Thoracic aorta (tissue), 2 donors: ENCODE data around the gene CFD. TPM values are rescaled to one million over a fixed set of nuclear protein-coding genes. Genes with fewer than 3 reads are reported as not detected.

Experiments used
- ATAC-seq: fragments of 150-250 bp; one replicate; pipeline ENCODE4 v1.8.0; 2017; ENCODE audit warnings: low read depth; ENCODE audit not compliant: insufficient number of reproducible peaks, low FRiP score
- DNase-seq: peaks from one replicate; pipeline ENCODE4 v3.0.0-alpha.2; 2020; ENCODE audit warnings: low spot score
- H3K27ac ChIP-seq, 2 donors: fragments of 200-600 bp; sonication (generic); 1 replicate in 1 of 2; 2 replicates in 1 of 2; pipeline ENCODE4 v1.5.1; 2016; ENCODE audit warnings: mild to moderate bottlenecking in 2 of 2, moderate library complexity in 2 of 2
- H3K27me3 ChIP-seq: fragments of 200-600 bp; sonication (generic); replicated peaks from 2 replicates; pipeline ENCODE4 v1.6.0; 2016; ENCODE audit warnings: mild to moderate bottlenecking; ENCODE audit not compliant: insufficient read depth
- H3K36me3 ChIP-seq: fragments of 200-600 bp; sonication (generic); one replicate; pipeline ENCODE4 v1.5.1; 2016
- H3K4me1 ChIP-seq, 2 donors: fragments of 200-600 bp; sonication (generic); 1 replicate in 1 of 2; 2 replicates in 1 of 2; pipeline versions ENCODE4 v1.5.1 to v1.6.0; 2016; ENCODE audit warnings: low read depth in 2 of 2, mild to moderate bottlenecking in 1 of 2; ENCODE audit not compliant: control insufficient read depth in 1 of 2
- H3K4me3 ChIP-seq: fragments of 200-600 bp; sonication (generic); 2 replicates; pipeline ENCODE4 v1.5.1; 2016; ENCODE audit warnings: mild to moderate bottlenecking
- H3K9me3 ChIP-seq: fragments of 200-600 bp; sonication (generic); 2 replicates; pipeline ENCODE4 v1.5.1; 2016
- total RNA-seq, 2 donors: library from RNA; depleted of rRNA; stranded (reverse); fragments of >200 nt; gene quantifications; one replicate each; pipeline versions ENCODE4 v1.1.0 to v1.2.3, GENCODE V29; 2016
- TF ChIP-seq, protein P1 (sequence below): fragments of 200-600 bp; sonication (generic); IDR thresholded peaks from one replicate; pipeline ENCODE4 v1.5.1; 2019; ENCODE audit warnings: antibody characterized with exemption

Gene CFD
- total RNA-seq, 2 donors from 2014 or later: 472 to 781 TPM

DNA sequence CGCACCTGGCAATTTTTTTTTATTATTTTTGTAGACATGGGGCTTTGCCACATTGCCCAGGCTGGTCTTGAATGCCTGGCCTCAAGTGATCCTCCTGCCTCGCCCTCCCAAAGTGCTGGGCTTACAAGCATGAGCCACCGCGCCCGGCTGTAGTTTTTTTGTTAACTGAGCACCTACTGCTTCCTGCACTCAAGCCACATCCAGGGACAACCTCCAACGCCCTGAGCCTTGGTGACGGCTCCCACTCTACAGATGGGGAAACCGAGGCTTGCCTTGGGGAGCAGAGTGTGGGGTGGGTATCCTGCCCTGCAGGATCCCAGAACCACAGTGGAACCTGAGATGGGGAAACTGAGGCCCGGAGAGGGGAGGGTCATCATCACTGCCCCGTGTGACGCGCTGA, 4.3 kb upstream of the CFD start:
- TF ChIP-seq, protein P1, sequence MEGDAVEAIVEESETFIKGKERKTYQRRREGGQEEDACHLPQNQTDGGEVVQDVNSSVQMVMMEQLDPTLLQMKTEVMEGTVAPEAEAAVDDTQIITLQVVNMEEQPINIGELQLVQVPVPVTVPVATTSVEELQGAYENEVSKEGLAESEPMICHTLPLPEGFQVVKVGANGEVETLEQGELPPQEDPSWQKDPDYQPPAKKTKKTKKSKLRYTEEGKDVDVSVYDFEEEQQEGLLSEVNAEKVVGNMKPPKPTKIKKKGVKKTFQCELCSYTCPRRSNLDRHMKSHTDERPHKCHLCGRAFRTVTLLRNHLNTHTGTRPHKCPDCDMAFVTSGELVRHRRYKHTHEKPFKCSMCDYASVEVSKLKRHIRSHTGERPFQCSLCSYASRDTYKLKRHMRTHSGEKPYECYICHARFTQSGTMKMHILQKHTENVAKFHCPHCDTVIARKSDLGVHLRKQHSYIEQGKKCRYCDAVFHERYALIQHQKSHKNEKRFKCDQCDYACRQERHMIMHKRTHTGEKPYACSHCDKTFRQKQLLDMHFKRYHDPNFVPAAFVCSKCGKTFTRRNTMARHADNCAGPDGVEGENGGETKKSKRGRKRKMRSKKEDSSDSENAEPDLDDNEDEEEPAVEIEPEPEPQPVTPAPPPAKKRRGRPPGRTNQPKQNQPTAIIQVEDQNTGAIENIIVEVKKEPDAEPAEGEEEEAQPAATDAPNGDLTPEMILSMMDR: no peak
- no peak overlapping the region for H3K4me3 ChIP-seq
- no peak for DNase-seq
- no peaks in the 10 kb centered on the region for H3K9me3 ChIP-seq
- no peak overlapping the region for H3K27ac ChIP-seq
- ATAC-seq: no peak
- H3K36me3 ChIP-seq: no peaks in the 10 kb centered on the region
- H3K27me3 ChIP-seq: peaks cover 7% of the 10 kb centered on the region
- peaks cover 0 to 10% of the 10 kb centered on the region in 2 donors for H3K4me1 ChIP-seq

DNA sequence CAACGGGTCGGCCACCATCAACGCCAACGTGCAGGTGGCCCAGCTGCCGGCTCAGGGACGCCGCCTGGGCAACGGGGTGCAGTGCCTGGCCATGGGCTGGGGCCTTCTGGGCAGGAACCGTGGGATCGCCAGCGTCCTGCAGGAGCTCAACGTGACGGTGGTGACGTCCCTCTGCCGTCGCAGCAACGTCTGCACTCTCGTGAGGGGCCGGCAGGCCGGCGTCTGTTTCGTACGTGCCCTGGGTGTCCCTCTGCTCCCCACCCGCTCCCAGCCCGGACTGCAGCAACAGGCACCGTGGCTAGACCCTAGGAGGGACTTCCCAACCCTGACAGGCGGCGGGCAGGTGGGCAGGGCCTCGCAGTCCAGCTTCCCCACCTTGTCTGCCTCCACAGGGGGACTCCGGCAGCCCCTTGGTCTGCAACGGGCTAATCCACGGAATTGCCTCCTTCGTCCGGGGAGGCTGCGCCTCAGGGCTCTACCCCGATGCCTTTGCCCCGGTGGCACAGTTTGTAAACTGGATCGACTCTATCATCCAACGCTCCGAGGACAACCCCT, 3.8 kb upstream of the CFD start:
- TF ChIP-seq, protein P1: no peak
- no peaks in the 10 kb centered on the region for H3K36me3 ChIP-seq

DNA sequence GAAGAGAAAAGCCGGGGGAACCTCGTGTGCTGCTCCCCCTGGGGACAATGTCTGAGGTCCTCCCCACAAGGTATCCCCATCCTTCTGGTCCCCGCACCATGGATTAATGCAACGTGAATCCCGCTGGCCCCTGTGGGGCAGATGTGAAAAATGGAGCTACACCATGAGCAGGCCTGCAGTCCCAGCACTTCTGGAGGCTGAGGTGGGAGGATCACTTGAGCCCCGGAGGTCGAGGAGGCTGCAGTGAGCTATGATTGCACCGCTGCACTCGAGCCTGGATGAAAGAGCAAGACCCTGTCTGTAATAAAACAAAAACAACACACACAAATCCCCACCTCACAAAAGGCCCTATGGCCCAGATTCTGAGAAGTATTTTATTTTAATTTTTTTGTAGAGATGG, 1.2 kb upstream of the CFD start:
- peaks cover 7% of the 10 kb centered on the region for H3K27me3 ChIP-seq
- no peak for DNase-seq
- no peak overlapping the region for H3K27ac ChIP-seq

More for the DNA sequence above, 3.8 kb upstream of the CFD start:
- Histone ChIP-seq H3K27ac (no peak overlapping the region), H3K4me3 (no peak overlapping the region), H3K4me1 (peaks cover 0 to 5% of the 10 kb centered on the region in 2 donors), H3K9me3 (no peaks in the 10 kb centered on the region), H3K27me3 (peaks cover 7% of the 10 kb centered on the region)
- no peak for DNase-seq
- no peak for ATAC-seq

DNA sequence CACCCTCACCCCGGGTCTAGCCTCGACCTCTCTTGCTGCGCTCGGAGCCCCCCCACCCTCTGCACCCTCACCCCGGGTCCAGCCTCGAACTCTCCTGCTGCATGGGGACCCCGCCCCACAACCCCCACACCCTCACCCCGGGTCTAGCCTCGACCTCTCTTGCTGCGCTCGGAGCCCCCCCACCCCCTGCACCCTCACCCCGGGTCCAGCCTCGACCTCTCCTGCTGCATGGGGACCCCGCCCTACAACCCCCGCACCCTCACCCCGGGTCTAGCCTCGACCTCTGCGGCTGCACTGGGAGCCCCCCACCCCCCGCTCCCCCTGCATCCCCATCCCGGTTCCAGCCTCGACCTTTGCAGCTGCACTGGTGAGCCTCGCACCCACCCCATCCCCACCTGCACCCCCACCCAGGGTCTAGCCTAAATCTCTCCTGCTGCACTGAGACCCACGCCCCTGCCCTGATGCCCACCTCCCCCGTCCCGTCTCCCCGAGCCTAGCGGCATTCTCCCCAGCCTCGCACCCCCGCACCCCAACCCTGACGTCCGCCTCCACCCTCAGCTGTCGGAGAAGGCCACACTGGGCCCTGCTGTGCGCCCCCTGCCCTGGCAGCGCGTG, 1.8 kb downstream of the CFD start:
- DNase-seq (no peak), ATAC-seq (no peak)
- Histone ChIP-seq H3K27ac (no peak overlapping the region), H3K4me1 (peaks cover 0 to 11% of the 10 kb centered on the region in 2 donors), H3K9me3 (no peaks in the 10 kb centered on the region), H3K4me3 (no peak overlapping the region), H3K36me3 (no peaks in the 10 kb centered on the region), H3K27me3 (peaks cover 7% of the 10 kb centered on the region)
- TF ChIP-seq, protein P1: no peak

More for the DNA sequence above, 1.2 kb upstream of the CFD start:
- Histone ChIP-seq H3K36me3 (no peaks in the 10 kb centered on the region), H3K4me3 (no peak overlapping the region), H3K9me3 (no peaks in the 10 kb centered on the region), H3K4me1 (peaks cover 0 to 5% of the 10 kb centered on the region in 2 donors)
- TF ChIP-seq, protein P1: no peak
- ATAC-seq: no peak

DNA sequence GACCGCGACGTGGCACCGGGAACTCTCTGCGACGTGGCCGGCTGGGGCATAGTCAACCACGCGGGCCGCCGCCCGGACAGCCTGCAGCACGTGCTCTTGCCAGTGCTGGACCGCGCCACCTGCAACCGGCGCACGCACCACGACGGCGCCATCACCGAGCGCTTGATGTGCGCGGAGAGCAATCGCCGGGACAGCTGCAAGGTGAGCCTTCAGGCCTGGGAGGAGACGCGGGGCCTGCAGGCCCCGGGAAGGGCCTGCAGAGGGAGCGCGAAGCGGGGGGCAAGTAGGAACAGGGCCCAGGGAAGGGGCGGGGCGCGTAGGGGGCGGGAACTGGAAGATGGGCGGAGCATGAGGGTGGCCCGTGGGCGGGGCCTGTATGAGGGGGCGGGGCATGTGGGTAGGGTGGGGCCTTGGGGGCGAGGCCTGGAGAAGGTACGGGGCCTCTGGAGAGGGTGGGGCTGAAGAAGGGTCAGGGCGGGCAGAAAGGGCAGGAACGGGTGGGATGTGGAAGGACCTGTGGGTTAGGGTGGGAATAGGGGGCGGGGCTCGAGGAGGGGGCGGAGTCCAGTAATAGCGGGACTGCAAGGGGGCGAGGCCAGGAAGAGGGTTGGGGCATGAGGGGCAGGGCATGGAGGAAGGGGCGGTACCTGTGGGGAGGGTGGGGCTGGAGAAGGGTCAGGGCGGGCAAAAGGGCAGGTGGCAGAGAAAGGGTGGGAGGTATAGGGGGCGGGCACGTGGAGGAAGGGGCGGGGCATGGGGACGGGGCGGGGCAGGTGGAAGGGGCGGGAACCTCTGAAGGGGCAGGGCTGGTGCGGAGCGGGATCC, 2.5 kb downstream of the CFD start:
- Histone ChIP-seq H3K9me3 (no peaks in the 10 kb centered on the region), H3K27ac (no peak overlapping the region), H3K4me3 (no peak overlapping the region), H3K27me3 (peaks cover 7% of the 10 kb centered on the region), H3K36me3 (no peaks in the 10 kb centered on the region), H3K4me1 (peaks cover 0 to 11% of the 10 kb centered on the region in 2 donors)
- no peak for ATAC-seq
- DNase-seq: no peak
- TF ChIP-seq, protein P1: no peak
